ENCODE results near the gene SMTNL2.

Gene SMTNL2

DNA sequence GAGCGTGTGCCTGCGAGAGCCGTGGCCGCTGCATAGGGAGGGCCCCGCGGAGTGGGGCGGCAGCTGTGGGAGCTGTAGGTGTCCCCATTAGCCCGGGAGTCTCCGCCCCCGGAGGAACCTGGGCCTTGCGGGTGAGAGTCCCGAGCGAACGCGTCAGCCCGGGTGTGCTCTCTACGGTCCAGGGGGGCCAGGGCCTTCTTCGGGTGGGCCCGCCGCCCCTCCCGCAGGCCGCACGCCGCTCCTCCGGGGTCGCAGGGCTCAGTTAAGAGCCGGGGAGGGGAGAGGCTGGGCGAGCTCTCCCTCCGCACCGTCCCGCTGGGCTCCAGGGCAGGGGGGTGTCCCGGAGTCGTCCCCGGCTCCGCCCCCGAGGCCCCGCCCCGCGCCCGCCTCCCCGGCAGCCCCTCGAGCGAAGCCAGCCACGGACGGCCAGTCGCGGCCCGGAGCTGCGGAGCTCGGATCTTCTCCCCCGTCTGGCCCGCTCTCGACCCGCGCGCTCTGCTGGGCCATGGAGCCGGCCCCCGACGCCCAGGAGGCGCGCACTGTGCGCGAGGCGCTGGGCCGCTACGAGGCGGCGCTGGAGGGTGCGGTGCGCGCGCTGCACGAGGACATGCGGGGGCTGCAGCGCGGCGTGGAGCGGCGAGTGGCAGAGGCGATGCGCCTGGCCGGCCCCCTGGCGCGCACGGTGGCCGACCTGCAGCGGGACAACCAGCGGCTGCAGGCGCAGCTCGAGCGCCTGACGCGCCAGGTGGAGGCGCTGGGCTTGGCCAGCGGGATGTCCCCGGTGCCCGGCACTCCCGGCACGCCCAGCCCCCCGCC, at the start of gene SMTNL2:
Gene SMTNL2 (plus strand): TSS at position 429 of the 816 bp plus-strand sequence. CDS start 77 bp downstream, at position 506.
- no peak for DNase-seq (ENCODE audit: low spot score)

DNA sequence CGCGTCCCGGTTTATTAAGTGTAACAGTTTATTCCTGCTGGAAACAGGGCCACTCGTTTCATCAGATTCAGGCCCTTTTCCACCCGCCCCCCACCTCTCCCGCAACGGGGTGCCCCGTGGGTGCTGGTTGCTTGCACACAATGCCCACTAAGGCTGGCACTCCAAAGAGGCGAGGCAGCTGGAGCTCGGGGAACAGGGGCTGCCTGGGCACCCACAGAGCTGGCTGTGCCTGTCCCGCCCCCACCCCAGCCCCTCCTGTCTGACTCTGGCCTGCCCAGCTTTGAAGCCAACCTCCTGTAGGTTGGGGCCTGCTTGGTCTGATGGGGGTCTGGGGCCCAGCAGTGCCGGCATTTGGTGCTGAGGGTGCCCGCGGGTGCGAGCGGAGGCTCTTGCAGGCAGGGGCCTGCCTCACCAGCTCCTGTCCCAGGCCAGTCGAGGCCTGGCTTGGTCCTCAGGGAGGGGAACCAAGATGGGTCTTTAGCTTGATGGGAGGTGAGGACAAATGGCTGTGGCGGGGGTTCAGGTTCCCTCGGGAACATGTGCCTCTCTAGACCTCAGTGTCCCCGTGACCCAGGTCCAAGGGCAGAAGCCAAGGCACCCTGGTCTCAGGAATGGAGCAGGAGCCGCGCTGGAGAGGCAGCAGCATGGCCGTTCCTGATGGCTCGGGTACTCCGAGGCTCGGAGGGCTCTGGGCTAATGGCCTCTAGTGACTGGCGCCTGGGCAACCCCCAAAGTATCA, 49.2 kb upstream of the SMTNL2 start:
- peak; percentile 57 for DNase-seq (ENCODE audit: low spot score)

DNA sequence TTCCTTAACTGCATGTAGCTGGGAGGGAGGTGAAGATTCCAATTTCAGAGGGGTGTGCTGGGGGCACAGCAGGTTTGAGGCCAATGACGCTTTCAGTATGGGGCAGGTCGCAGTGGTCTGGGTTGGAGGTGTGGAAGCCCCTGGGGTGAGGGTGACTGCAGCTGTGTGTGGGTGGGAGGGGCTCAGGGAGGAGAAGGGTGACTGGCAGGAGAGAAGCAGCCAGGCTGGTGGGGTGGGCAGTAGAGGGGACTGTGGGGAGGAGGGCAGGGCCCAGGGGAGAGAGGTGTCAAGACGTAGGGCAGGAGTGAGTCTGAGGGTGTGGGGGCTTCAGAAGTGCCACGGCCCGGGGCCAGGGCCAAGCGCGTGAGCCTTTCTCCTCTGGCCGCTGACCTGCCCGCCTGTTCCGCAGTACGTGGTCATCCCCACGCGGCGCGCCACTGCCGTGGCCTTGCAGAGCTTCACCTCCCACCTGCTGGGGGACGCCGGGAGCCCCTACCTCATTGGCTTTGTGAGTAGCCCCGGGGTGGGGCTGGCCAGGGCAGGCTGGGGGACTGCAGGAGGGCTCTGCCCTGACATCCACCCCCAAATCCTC, 48.6 kb upstream of the SMTNL2 start:
- DNase-seq (ENCODE audit: low spot score): no peak

DNA sequence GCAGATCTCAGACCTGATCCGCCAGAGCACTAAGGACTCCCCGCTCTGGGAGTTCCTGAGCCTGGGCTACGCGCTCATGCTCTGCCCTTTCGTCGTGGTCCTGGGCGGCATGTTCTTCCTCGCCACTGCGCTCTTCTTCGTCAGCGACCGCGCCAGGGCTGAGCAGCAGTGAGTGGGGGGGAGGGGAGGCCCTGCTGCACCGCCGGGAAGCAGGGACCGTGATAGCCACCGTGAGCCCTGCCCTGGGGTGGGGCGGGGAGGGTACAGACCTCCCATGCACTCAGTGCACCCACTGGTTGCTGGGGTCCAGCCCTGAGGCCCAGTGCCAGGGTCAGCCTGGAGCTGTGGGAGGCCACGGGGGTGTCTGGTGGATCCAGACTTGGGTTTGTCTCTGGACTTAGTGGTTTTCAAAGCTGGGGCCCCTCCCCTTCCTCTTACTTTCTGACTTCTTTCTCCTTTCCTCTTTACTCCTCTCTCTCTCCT, 48.0 kb upstream of the SMTNL2 start:
- no peak for DNase-seq (ENCODE audit: low spot score)

DNA sequence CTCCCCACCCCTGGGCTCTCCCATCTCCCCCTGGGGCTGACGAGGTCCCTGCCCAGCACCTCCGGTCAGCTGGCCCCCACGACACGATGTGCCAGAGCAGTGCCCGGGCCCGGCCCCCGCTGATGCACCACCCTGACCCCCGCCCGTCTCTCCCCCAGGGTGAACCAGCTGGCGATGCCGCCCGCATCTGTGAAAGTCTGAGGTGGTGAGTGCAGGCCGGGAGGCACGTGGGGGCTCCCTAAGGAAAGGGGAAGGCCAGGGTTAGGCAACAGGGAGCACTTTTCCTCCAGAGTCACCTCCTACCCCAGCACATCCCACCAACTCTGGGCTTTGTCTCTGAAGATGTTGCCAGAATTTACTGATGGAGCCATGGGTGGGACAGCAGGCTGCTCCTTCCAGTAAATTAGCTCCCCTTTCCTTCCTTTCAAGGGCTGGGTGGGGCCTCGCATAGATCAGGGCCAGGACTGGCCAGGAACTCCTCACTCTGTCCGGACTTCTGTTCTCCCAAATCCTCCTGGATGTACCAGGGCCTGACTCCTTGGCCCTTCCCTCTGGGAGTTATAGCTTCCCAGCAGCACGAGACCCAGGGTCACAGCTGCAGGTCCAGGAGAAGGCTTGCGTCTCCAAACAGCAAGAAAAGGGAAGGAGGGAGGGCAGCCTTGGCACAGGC, 47.5 kb upstream of the SMTNL2 start:
- no peak for DNase-seq (ENCODE audit: low spot score)

DNA sequence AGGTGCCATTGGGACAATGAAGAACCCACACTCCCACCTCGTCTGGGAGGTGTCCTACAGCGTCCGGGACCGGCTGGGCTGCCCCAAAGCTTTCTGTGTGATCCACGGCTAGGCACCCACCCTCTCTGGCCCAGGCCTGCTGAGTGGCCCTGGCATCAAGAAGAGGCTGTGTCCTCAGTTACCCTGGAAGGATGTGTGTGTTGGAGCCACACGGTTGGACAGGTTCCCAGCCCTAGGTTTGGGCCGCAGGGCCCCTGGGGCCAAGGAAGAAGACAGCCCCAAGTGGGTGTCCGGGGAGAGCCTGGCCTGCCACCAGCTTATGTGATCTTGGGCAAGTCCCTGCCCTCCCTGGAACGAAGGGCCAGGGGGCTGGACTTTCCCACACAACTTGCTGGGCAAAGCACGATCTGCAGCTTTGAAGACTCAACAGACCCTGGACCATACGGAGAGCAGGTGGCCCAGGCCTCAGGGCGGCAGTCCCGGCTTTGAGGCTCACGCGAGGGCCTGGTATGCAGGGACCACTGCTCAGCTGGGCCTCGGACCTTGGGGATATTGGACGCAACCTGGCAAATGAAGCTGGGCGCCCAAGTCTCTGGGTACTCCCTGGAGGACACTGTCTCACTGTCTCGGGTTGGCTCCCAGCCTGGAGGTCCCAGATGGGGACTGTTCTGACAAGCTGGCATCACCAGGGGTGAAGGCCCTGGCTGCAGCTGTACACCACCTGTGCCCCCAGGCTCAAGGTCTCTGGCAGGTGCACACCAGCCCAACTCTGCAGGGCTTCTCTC, 46.7 kb upstream of the SMTNL2 start:
- DNase-seq (ENCODE audit: low spot score): peak; percentile 88

DNA sequence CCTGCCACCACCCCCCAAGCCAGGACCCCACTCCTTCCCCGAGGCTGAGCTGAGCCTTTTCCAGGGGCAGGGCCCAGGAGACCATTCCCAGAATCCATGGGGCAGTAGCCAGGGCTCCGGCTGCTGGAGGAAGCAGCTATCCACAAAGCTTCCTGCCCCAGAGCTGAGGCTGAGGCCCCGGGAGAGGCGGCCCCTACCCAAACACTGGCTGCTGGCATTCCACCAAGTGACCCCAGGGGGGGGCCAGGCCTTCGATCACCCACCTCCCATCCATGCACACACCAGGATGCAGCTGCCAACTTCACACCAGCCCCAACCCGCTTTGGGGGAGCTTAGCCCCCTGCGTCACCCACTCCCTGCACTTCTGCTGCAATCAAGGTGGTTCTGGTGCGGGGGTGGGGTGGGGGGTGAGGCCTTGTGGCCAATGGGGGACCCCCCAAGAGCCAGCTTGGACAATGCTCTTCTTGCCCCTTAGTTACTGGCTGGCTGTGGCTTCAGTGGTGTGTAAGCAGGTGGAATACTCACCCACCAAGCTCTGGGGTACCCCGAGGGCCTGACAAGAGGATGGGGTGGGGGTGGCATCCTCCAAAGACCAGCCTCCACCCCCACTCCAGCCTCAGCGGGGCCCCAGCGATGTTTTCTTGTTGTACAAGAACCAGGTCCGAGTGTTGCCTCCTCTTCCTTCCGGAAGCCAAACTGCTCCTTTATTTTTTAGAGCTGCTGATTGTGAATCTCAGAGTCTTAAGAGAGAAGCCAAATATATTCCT, 45.9 kb upstream of the SMTNL2 start:
- DNase-seq (ENCODE audit: low spot score): no peak

DNA sequence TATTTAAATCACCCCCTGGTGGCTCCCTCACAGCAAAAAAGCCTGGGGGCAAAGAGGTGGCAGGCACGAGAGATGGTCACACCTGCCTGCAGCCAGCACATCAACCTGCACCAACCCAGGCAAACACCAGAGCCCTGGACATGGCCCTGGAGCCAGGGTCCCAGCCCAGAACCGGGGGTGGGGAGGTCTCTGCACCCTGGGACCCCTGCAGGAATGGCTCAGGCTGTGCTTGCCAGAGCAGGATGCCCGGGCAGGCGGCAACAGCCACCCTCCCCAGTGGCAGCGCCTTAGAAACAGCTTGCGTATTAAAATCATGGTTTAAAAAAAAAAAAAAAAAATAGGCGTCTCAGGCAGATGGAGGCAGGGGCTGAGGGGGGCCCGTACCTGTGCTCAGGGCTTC, 45.3 kb upstream of the SMTNL2 start:
- no peak for DNase-seq (ENCODE audit: low spot score)

DNA sequence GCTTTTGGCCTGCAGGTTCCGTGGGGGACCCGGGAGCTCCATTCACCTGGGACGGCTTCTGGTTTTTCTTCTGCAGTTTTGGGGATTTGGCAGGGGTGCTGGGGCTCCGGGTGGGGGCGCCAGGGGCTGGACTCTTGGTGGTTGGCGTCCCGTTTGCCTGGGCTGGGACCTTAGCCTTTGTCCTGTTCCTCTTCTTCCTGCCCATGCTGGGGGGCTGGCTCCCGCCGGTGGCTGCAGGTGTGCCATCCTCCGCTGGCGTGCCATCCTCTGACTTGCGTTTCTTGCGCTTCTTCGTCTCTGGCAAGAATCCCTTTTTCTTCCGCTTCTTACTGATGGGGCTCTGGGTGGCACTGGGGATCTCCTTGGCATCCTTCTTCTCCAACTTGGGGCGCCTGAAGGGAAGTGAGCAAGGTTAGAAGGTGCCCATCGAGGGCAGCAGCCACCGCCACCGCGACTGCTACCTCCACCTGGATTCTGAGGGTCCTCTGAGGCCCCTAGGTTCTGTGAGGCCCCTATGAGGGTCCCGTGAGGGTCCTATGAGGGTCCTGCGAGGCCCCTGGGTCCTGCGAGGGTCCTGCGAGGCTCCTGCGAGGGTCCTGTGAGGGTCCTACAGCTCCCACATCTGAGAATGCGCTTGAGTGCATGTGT, 44.6 kb upstream of the SMTNL2 start:
- DNase-seq (ENCODE audit: low spot score): no peak

DNA sequence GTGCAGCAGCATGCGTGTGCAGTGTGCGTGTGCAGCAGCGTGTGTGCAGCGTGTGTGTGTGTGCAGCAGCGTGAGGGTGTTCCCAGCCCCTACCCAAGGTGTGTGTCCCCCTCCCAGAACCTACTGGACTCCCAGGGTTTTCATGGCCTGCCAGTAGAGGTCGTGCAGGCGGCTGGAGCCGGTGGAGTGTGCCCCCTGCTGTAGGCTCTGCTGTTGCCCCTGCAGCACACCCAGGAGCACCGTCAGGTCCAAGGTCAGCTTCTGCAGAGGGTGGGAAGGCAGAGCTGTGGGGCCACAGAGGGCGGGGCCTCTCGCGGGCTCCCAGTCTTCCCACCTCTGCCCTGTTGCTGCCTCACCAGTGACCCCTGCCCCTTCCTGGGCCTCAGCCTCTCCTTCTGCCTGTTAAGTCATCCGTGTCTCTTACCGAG, 44.1 kb upstream of the SMTNL2 start:
- no peak for DNase-seq (ENCODE audit: low spot score)

DNA sequence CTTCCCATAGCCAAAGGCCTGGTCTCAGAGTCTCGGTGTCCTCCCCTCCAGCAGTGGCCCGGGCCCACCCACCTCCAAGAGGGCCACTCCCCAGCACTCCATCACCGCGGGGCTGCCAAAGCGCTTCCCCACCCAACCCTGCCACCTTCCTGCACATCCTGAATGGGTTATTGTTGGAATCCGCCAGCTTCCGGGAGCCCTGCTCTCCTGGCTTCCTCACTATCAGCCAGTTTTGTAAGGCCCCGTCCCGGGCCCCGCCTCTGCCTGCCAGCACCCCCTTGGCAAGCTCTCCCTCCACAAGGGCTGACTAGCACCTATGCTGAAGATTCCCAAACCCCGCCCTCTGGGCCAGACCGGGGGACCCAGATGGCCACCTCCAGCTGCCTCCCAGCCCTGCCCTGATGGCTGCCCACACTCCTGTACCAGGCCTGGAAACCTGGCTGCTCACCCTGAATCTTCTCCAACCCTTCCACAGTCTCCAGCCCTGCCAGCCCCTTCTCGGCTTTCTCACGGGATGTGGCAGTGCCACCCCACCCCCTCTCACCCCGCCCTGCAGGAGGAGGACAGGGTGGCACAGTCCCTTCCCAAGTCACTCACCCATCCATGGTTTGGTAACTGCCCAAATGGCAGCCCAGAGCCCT, 43.5 kb upstream of the SMTNL2 start:
- no peak for DNase-seq (ENCODE audit: low spot score)

DNA sequence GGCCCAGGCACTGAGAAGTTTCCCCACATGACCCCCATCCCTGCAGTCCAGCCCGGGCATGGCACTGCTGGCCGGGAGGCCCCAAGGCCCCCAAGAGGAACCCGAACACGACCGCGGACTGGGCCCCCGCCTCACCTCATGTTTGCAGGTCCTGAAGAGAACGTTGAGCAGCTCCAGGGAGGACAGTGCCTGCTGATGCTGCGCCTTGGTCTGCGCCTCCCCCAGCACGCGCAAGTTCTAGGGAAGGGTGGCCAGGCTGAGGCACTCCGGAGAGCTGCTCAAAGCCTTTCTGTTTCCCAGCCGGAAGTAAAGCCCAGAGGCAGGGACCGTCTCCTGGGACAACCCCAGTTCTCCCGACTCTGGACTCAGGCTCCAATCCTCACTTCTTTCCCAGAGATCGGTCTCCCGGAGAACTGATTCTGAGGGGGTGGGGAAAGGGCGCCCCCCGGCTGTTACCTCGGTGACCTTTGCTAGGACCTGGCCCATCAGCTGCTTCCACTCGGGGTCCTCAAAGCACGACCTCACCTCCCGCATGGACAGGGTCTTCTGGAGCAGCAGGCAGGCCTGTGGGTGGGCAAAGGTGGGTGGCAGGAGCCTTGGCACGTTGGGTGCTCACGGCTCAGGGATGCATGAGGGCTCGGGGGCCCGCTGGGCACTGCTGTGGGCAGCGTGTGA, 42.9 kb upstream of the SMTNL2 start:
- no peak for DNase-seq (ENCODE audit: low spot score)

DNA sequence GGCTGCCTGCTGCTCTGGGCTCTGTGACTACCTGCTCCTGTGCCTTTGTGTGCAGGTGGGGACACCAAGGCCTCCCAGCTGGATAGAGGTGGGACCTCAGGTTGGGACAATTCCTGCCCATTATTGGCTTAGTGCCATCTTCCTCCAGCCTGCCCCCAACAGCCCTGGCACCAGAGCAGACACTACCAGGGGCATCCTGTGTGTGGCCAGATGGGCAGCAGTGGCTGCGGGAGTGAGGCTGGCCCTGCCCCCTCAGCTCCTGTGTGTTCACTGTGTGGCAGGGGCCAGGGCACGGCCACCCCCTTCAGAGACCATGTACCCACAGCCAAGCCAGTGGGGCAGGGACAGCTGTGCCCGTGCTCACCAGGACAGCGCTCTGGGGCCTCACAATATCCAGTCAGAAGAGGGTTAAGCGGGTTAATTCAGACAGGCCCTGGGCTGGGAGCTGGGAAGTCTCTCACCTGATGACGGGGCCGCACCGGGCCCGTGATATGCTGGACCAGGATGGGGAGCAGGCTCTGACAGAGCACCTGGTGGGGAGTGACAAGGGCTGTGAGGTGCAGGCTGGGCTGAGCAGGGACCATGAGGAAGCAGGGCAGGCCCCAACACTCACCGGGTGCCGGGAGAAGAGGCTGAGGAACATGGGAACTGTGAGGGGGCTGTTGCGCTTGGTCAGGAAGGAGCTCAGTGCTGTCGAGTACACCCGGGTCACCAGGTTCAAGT, 42.2 kb upstream of the SMTNL2 start:
- DNase-seq (ENCODE audit: low spot score): no peak

DNA sequence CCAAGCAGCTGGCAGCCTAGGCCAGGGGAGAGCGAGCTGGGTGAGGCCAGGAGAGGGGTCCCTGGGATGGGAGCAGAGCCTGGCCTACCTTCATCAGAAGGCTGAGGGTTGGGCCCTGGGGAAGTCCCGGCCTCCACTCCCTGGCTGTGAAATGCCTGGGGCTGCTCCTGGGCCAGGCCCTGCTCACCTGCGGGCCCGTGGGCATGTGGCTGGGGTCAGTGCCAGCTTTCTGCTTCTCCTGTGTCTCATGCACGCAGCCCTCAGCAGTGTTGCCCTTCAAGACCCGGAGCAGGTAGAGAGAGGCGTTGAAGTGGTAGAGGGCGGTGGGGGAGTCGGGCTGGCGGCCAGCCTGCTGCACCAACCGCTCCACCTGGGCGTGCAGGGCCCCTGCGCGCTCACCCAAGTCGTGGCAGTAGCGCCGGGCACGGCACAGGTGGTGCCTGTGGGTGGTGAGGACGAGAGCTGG, 41.6 kb upstream of the SMTNL2 start:
- DNase-seq (ENCODE audit: low spot score): no peak

DNA sequence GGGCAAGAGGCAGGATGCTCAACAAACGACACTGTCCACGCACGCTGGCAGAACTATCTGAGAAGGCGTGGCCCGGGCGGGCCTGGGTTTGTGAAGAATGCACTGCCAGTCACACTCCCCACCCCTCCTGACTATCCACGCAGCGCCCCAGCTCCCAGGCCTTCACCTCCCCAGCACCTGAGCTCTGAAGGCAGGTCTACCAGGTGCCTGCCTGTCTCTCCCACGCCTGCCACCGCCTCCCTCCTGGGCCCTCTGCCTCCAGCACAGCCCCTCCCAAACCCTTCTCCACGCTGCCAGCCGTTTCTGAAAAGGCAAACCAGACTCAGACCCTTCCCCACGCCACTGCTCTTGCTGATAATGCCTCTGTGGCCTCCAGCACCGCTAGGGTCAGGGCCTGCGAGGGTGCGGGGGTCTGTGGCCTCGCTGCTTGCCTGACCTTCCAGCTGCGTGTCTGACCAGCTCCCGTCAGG, 40.7 kb upstream of the SMTNL2 start:
- DNase-seq (ENCODE audit: low spot score): peak; percentile 72

DNA sequence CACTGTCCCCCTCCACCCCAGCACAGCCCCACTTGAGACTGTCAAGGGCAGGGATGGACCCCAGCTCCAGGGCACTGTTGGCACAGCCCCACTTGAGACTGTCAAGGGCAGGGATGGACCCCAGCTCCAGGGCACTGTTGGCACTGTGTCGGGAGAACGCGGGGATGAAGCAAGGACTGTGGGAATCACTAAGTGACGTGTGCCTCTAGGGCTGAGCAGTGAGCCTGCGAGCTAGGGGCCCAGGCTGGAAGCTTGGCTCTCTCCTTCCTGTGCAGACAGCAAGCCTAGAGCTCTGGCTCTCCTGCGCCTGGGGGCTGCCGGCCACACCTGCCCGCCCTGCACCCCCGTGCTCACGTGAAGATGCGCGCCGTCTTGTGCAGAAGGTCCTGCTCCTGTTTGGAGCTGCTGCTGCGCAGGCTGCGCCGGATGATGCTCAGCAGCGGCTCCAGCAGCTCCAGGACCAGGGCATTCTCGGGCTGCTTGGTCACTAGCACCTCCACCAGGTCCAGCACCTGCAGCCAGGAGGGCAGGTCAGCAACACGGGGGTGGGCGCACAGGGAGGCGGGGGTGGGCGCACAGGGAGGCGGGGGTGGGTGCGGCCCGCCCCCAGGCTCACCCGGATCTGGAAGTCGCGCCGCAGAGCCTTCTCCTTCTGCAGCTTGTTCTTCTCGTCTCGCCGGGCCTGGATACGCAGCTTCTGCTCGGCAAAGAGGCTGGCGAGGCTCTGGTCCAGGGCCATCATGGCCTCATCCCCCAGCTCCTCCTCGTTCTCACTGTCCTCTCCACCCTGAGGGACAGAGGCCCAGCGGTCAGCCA, 40.0 kb upstream of the SMTNL2 start:
- no peak for DNase-seq (ENCODE audit: low spot score)

DNA sequence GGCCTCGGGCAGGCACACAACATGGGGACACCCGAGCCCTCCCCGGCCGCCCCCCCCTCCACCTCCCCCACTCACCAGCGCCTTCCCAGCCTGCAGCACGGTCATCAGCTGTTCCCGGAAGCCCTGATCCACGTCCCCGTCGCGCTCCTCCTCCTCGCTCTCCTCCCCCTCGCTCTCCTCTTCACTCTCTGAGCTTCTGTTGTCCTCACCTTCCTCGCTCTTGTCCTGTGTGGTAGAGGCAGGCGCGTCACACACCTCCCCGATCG, 39.4 kb upstream of the SMTNL2 start:
- no peak for DNase-seq (ENCODE audit: low spot score)
